Calu3 (cell line): Measurements from ENCODE around the gene KCNK13. TPM values are rescaled to one million over a fixed set of nuclear protein-coding genes. Genes with fewer than 3 reads are reported as not detected.

Experiments used
- BruUV-seq: library from RNA; stranded (reverse); fragments of 400-500 nt; replicated peaks from 2 replicates; lab custom pipeline; 2021; lab: Mats Ljungman, UMichigan
- CTCF ChIA-PET: fragments of 300-600 bp; sonication (Branson Sonifier 250); formaldehyde crosslinking; loops from one replicate; lab custom pipeline; 2022; ENCODE audit warnings: antibody characterized with exemption; lab: Charles Lee
- DNase-seq: peaks from one replicate; pipeline ENCODE4 v3.0.0; 2022
- H3K27ac Mint-ChIP-seq: one replicate; pipeline ENCODE4 v1.8.0; 2022; ENCODE audit warnings: mixed read lengths; ENCODE audit not compliant: unreplicated experiment
- H3K27me3 Mint-ChIP-seq: one replicate; pipeline ENCODE4 v1.8.0; 2022; ENCODE audit warnings: mixed read lengths; ENCODE audit not compliant: unreplicated experiment
- H3K36me3 Mint-ChIP-seq: one replicate; pipeline ENCODE4 v1.8.0; 2022; ENCODE audit warnings: mild to moderate bottlenecking, moderate library complexity, mixed read lengths; ENCODE audit not compliant: insufficient read depth, unreplicated experiment
- H3K4me1 Mint-ChIP-seq: one replicate; pipeline ENCODE4 v1.8.0; 2022; ENCODE audit warnings: mild to moderate bottlenecking, low read depth, mixed read lengths; ENCODE audit not compliant: unreplicated experiment
- H3K4me3 Mint-ChIP-seq: one replicate; pipeline ENCODE4 v1.8.0; 2022; ENCODE audit warnings: mild to moderate bottlenecking, low read depth, moderate library complexity, mixed read lengths; ENCODE audit not compliant: unreplicated experiment
- H3K9me3 Mint-ChIP-seq: one replicate; pipeline ENCODE4 v1.8.0; 2022; ENCODE audit warnings: low read depth, mixed read lengths; ENCODE audit not compliant: unreplicated experiment
- intact Hi-C: fragments of 100-400 bp; cut with micrococcal nuclease; formaldehyde crosslinking; loops from one replicate; pipeline ENCODE4 v1.10.0; 2022; ENCODE audit not compliant: unreplicated experiment
- total RNA-seq: library from RNA; stranded (reverse); gene quantifications from 2 replicates; pipeline ENCODE4 v1.2.3, GENCODE V29; 2022
- TF ChIP-seq, protein P1 (sequence below): fragments of 200-600 bp; IDR thresholded peaks from one replicate; pipeline ENCODE4 v1.8.0; 2022; ENCODE audit warnings: antibody characterized with exemption; ENCODE audit not compliant: unreplicated experiment

KCNK13 gene
- total RNA-seq, 1 experiment from 2014 or later: not detected

DNA sequence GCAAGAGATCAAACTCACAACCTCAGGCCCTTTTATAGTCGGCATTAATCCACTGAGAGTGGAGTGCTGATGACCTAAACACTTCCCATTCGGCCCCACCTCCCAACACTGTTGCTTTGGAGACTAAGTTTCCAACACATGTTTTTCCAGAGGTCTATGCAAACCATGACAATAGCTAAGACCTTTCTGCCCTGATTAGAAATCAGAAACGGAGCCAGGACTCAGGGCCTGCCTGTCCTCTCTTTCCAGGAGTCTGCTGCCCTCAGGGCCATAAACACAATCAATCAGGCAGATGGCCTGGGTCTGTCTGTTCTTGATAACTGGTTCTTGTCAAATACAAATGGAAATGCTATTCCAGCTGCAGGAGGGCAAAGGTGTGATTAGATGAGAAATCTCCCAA is 97.4 kb downstream of the KCNK13 start:
- TF ChIP-seq, protein P1, sequence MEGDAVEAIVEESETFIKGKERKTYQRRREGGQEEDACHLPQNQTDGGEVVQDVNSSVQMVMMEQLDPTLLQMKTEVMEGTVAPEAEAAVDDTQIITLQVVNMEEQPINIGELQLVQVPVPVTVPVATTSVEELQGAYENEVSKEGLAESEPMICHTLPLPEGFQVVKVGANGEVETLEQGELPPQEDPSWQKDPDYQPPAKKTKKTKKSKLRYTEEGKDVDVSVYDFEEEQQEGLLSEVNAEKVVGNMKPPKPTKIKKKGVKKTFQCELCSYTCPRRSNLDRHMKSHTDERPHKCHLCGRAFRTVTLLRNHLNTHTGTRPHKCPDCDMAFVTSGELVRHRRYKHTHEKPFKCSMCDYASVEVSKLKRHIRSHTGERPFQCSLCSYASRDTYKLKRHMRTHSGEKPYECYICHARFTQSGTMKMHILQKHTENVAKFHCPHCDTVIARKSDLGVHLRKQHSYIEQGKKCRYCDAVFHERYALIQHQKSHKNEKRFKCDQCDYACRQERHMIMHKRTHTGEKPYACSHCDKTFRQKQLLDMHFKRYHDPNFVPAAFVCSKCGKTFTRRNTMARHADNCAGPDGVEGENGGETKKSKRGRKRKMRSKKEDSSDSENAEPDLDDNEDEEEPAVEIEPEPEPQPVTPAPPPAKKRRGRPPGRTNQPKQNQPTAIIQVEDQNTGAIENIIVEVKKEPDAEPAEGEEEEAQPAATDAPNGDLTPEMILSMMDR: no peak
- H3K27me3 Mint-ChIP-seq: peaks cover 52% of the 10 kb centered on the region
- no peaks in the 10 kb centered on the region for H3K4me1 Mint-ChIP-seq
- DNase-seq: no peak
- CTCF ChIA-PET: no interaction called here
- intact Hi-C loops: no loop called here
- BruUV-seq: no TSS peak
- H3K4me3 Mint-ChIP-seq: no peak overlapping the region
- H3K27ac Mint-ChIP-seq: no peak overlapping the region
- H3K9me3 Mint-ChIP-seq: peaks cover 3% of the 10 kb centered on the region
- H3K36me3 Mint-ChIP-seq: no peaks in the 10 kb centered on the region

DNA sequence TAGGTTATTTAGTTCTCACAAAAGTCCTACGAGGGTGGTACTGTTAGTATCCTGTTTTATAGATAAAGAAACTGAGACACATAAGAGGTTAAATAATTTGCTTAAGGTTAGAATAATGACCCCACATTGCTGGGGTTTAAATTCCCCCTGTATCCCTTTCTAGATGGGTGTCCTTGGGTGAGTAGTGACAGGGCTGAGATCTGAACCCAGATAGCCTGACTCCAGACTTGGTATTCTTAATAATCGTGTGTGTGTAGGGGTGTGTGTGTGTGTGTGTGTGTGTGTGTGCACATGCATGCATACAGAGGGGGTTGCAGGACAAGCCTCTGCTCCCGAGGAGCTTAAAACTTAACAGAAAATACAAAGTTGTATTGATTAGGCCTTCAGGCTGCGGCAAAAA is 97.9 kb downstream of the KCNK13 start:
- H3K36me3 Mint-ChIP-seq: no peaks in the 10 kb centered on the region
- peaks cover 52% of the 10 kb centered on the region for H3K27me3 Mint-ChIP-seq
- no TSS peak for BruUV-seq
- no peak for DNase-seq
- no peaks in the 10 kb centered on the region for H3K4me1 Mint-ChIP-seq
- CTCF ChIA-PET: no interaction called here
- H3K27ac Mint-ChIP-seq: no peak overlapping the region
- H3K9me3 Mint-ChIP-seq: peaks cover 3% of the 10 kb centered on the region
- no peak overlapping the region for H3K4me3 Mint-ChIP-seq
- intact Hi-C loops: no loop called here
- TF ChIP-seq, protein P1: no peak

DNA sequence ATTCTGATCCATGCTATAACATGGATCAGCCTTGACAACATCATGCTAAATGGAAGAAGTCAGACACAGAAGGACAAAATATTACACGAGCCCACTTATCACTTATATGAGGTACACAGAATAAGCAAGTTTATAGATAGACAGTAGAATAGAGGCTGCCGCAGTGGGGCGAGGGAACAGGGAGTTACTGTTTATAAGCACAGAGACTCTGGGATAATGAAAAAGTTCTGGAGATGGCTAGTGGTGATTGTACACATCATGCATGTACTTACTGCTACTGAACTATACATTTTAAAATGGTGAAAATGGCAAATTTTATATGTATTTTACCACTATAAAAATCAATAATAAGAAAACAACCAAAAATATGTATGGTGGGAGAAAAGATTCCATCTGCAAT is 99.3 kb downstream of the KCNK13 start:
- Mint-ChIP-seq H3K27ac (no peak overlapping the region), H3K4me3 (no peak overlapping the region), H3K9me3 (peaks cover under 1% of the 10 kb centered on the region), H3K27me3 (peaks cover 40% of the 10 kb centered on the region), H3K4me1 (no peaks in the 10 kb centered on the region), H3K36me3 (no peaks in the 10 kb centered on the region)
- TF ChIP-seq, protein P1: no peak
- no peak for DNase-seq
- intact Hi-C loops: no loop called here
- BruUV-seq: no TSS peak
- CTCF ChIA-PET: no interaction called here

DNA sequence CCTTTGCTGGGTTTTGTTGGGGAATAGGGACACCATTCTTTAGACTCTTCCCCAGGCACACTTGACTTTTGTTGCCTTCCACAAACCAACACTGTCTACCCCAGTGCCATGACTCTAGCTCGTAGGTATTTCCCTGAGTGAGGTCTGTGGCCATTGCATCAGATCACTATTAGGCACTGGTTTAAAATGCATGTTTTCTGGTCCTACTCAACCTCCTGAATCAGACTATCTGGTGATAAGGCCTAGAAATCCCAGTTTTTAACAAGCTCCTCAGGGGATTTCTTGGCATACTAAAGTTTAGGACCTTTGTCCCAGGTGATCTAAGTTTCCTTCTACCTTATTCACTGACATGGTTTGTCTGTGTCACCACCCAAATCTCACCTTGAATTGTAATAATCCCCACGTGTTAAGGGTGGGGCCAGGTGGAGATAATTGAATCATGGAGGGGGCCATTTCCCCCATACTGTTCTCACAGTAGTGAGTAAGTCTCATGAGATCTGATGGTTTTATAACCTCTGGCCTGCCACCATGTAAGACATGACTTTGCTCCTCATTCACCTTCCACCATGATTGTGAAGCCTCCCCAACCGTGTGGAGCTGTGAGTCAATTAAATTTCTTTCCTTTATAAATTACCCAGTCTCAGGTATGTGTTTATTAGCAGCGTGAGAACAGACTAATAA is 106.8 kb downstream of the KCNK13 start:
- H3K27ac Mint-ChIP-seq: no peak overlapping the region
- no TSS peak for BruUV-seq
- CTCF ChIA-PET: interaction anchor here (0.6 kb wide), 1 partner anchor 53 kb away, joined by 3 read pairs; no protein-coding TSS in a partner anchor
- H3K36me3 Mint-ChIP-seq: no peaks in the 10 kb centered on the region
- intact Hi-C loops: no loop called here
- no peaks in the 10 kb centered on the region for H3K9me3 Mint-ChIP-seq
- TF ChIP-seq, protein P1: no peak
- no peak for DNase-seq
- no peak overlapping the region for H3K4me3 Mint-ChIP-seq
- H3K27me3 Mint-ChIP-seq: peaks cover 14% of the 10 kb centered on the region
- H3K4me1 Mint-ChIP-seq: no peaks in the 10 kb centered on the region
